ENCODE results near the gene BCAR1.
"Not testable (repeated sequence)": the region's sequence is repeated elsewhere in the genome, so short reads cannot be mapped to it uniquely, and the experiment has no call there.

Gene BCAR1

GRCh38 chr16:75272097-75272551 is 20.7 kb upstream of the BCAR1 start:
- no peak for DNase-seq (ENCODE audit: low read depth in 2 of 2)

GRCh38 chr16:75271441-75272096 is 20.1 kb upstream of the BCAR1 start:
- no peak for DNase-seq (ENCODE audit: low read depth in 2 of 2)

GRCh38 chr16:75269358-75269757 is 17.9 kb upstream of the BCAR1 start:
- DNase-seq (ENCODE audit: low read depth in 2 of 2) = not testable (repeated sequence)

GRCh38 chr16:75267631-75268264 is 16.3 kb upstream of the BCAR1 start:
- no peak for DNase-seq (ENCODE audit: low read depth in 2 of 2)

GRCh38 chr16:75266738-75267630 is 15.6 kb upstream of the BCAR1 start:
- no peak for DNase-seq (ENCODE audit: low read depth in 2 of 2)

DNA sequence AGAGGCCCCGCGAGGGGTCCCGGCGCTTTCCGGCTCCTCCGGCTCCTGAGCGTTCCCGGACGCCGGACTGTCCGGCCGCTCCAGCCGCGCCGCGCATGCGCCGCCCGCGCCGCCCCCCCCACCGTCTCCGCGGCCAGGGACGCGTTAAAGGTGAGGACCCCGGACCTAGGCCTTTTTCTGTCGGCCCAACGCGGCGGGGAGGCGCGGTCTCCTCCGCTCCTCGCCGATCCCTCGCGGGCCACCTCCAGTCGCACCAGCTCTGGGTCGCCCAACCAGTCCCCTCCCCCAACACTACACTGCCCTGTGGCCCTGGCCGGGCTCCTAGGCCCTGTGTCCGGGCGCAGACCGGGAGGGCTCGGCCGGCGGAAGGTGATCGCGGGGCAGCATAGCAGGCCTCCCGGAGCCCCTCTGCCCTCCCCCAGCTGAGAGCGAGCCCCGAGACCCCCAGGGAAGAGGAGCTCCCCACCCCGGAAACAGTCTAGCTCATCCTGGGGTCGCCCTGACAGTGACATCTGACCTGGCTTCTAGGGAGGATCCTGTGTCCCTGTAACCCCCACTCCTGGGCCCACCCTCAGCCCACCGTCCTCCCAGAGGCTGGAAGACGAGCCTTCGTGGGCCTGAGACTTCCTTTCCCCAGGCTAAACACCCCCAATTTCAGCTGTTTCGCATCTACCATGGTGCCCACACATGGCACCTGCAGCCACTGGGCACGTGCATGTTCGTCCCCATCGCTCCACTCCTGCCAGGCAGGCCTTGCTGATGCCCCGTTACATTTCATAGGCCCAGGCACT is 14.7 kb upstream of the BCAR1 start:
- no peak for DNase-seq (ENCODE audit: low read depth in 2 of 2)

DNA sequence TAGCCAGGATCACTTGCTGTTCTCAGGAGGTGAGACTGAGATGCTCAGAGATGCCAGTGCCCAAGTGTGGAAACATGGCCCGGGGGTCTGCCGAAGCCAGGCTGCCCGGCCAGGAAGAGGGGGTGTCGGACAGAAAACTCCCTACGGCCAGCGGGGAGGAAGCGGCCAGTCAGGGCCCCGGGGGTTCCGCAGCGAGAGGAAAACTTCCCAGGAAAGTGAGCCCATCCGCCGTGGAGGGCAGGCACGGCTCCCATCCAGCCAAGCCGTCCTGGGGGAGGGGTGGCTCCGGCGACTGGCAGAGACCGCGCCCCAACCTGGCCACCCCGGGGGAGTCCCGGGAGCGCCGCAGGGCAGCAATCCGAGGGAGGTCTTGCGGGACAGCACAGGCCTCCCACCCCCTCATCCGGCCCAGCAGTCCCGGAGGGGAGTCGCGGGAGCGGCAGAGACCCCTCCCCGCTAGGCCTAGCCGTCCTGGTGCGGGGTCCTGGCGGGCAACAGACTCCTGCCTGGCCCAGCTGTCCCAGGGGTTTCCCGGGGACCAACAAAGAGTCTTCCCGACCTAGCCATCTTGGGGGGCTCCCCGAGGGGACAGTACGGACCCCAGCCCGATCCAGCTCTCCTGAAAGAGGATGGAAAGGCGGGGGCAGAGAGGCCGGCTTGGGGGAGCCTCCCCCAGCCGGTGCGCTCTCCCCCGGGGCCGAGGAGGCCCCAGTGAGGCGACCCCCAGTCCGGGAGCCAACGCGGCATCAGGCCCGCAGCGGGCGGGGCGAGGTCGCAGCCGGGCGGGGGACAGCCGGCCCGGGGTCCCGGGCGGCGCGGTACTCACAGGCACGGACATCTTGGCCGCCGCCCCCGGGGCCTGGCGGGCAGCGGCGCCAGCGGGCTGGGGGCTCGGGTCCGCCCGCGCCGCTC is 13.8 kb upstream of the BCAR1 start:
- no peak for DNase-seq (ENCODE audit: low read depth in 2 of 2)

- DNase-seq (ENCODE audit: low read depth in 2 of 2) = no peak
Measured at GRCh38 chr16:75264457-75264998, 13.1 kb upstream of the BCAR1 start.

GRCh38 chr16:75263963-75264445 is 12.6 kb upstream of the BCAR1 start:
- no peak for DNase-seq (ENCODE audit: low read depth in 2 of 2)

DNA sequence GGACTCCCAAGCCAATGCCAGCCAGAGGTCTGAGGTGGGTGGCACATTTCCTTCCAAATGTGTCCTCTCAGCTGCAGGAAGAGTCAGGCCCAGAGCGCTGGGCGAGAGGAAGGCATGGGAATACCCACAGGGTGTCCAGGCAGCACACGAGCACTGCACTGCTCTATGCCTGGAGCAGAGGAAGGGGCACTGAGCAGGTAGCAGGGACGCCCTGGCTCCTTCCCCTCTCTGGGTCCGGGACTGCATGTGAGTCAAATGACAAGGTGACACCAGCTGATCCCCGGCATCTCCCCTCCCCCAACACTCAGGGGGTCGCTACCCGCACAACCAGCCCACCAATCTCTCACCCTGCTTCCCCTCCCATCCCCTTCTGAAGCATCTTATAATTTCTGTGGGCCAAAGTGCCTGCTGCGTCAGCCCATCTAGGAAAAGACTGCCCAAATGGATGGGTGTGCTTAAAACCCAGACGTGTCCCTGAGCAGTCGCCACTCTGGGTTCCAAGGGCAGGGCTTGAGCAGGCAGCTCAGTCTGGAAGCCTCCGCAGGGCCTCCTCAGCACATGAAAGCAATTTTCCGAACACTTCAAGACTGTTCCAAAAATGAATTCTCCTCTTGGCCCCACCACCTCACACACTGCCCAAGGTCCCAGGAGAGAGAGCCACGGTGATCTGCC is 12.0 kb upstream of the BCAR1 start:
- DNase-seq (ENCODE audit: low read depth in 2 of 2) = no peak

DNA sequence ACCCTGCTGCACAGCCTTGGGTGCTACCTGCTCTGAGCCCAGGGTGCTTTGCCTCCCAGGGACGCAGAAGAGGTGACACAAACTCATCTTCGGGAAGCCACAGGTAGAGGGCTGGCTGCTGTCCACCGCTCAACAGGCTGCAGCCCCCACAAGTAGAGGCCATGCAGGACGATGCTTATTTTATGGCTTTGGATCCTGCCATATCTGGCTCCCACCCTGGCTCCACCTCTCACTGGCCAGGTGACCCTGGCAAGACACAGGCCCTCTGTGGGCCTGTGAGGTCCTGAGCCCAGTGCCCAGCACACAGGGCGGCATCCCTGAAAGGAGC is 11.3 kb upstream of the BCAR1 start:
- no peak for DNase-seq (ENCODE audit: low read depth in 2 of 2)

- no peak for DNase-seq (ENCODE audit: low read depth in 2 of 2)
Measured at GRCh38 chr16:75262104-75262799, 10.8 kb upstream of the BCAR1 start.

GRCh38 chr16:75261590-75262078 is 10.2 kb upstream of the BCAR1 start:
- DNase-seq (ENCODE audit: low read depth in 2 of 2) = no peak

DNA sequence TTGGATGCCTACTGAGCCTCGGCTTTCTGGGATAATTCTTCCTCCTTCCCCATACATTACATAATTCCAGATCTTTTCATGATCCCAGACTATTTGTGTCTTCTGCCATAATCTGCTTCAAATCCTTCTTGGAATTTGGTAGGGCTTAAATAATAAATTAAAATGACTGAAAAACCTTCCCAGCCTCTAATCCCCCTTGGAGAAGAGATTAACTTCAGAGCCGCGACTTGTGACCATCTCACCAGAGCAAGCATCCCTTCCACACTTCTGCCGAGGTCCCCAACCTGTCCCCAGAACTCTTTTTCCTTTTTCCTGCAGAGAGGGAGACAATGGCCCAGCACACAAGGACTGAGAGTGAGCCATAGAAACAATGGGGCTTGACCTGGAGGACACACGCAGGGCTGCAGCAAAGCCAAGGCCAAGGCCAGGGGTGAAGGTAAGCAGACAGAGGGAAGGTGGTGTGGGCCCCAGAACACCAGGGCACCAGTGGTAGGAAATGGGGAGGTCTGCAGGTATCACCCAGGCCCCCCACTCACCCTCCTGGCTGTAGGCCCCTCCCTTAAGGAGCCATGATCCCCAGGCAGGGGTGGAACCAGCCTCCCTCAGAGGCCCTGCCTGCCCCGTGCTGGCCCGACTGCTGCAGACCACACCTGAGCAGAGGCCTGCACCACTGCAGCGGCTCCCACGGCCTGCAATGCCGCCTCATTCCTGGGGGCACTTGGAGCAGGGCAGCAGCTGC is 9.6 kb upstream of the BCAR1 start:
- no peak for DNase-seq (ENCODE audit: low read depth in 2 of 2)

DNA sequence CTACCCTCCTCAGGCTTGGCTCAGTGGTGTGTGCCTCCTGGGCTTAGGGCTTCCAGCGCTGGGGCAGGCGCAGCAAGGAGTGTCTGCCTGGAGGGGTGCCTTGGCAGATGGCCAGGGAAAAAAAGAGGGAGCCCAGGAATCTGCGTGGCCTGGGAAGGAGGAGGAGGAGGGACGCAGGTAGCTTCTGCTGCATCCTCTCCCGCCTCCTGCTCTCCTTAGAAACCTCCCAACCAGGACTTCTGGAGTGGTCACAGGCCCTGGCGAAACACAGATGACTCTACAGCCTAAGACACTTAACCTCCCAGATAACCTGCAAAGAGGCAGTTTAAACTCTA is 7.3 kb upstream of the BCAR1 start:
- DNase-seq (ENCODE audit: low read depth in 2 of 2) = no peak

DNA sequence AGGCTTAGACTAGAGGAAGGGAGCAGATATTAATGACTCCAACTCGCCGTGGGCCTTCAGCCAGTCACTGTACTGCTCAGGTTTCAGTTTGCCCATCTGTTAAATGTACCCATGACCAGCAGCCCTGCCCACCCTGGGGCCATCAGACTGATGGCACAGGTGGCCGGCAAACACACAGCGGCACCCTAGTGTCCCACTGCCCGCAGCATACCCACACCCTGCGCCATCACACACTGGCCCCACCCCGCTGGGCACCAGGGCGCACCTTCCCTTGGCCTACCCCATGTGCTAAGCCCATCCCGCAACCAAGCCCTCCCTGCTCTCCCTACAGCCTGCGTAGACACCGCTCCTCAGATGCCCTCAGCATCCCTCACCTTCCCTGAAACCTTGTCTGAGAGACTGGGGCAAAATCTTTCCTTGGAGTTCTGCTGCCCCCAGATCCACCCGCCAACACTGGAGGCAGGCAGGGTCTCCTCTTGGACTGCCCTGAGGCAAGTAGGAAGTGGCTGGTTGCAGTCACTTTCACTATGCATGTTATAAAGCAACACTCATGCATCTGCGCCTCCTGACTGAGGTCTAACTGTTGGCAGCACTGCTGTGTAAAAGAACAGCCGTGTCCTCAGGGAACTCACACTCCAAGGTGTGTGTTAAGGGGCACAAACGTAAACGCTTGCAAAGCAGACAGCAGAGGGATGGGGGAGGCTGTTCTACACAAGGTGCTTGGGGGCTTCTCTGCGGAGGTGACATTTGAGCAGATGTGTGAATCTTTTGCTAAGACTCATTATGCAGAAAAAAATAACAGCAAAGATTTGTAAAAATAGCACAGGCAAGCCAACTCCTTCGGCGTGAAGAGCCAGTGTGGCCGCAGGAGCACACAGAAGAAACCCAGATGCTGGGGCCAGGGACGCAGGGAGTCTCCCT is 6.7 kb upstream of the BCAR1 start:
- DNase-seq (ENCODE audit: low read depth in 2 of 2) = no peak

GRCh38 chr16:75256696-75257343 is 5.4 kb upstream of the BCAR1 start:
- DNase-seq (ENCODE audit: low read depth in 2 of 2) = no peak

All from stimulated activated CD8-positive, alpha-beta memory T cell treated with anti-CD3 and anti-CD28 coated beads, Interleukin-2, amount 100 ng/mL, for 1 hour (primary cell).